GM18909 (cell line): ENCODE data around the gene BBS9.
"Not testable (repeated sequence)": the region's sequence is repeated elsewhere in the genome, so short reads cannot be mapped to it uniquely, and the experiment has no call there.

Experiments
- ATAC-seq: cut with Tn5 transposase; IDR thresholded peaks from one replicate; pipeline ENCODE4 v1.9.1; 2021; ENCODE audit warnings: mild to moderate bottlenecking; ENCODE audit not compliant: unreplicated experiment, poor library complexity

BBS9 gene

GRCh38 chr7:33471636-33472242, 342.4 kb downstream of the BBS9 start:
- no peak for ATAC-seq

- no peak for ATAC-seq
Observed at GRCh38 chr7:33472348-33473025, 343.1 kb downstream of the BBS9 start.

GRCh38 chr7:33477719-33478480, 348.5 kb downstream of the BBS9 start:
- ATAC-seq = no peak

- not testable (repeated sequence) for ATAC-seq
Observed at GRCh38 chr7:33484476-33484875, 355.1 kb downstream of the BBS9 start.

GRCh38 chr7:33485747-33486493, 356.6 kb downstream of the BBS9 start:
- ATAC-seq = no peak

GRCh38 chr7:33486633-33487032, 357.3 kb downstream of the BBS9 start:
- no peak for ATAC-seq

- ATAC-seq = no peak
Observed at GRCh38 chr7:33487998-33488682, 358.8 kb downstream of the BBS9 start.

- ATAC-seq = no peak
Observed at GRCh38 chr7:33494474-33494873, 365.1 kb downstream of the BBS9 start.

- ATAC-seq = no peak
Observed at GRCh38 chr7:33495207-33495606, 365.8 kb downstream of the BBS9 start.

GRCh38 chr7:33497051-33497450, 367.7 kb downstream of the BBS9 start:
- ATAC-seq = no peak

GRCh38 chr7:33500703-33501701, 371.6 kb downstream of the BBS9 start:
- ATAC-seq = no peak

- no peak for ATAC-seq
Observed at GRCh38 chr7:33503014-33503413, 373.6 kb downstream of the BBS9 start.

- ATAC-seq = no peak
Observed at GRCh38 chr7:33503736-33504135, 374.4 kb downstream of the BBS9 start.

GRCh38 chr7:33504266-33504665, 374.9 kb downstream of the BBS9 start:
- ATAC-seq = no peak

- no peak for ATAC-seq
Observed at GRCh38 chr7:33509206-33509605, 379.8 kb downstream of the BBS9 start.

- ATAC-seq = no peak
Observed at GRCh38 chr7:33511778-33512177, 382.4 kb downstream of the BBS9 start.

- ATAC-seq = no peak
Observed at GRCh38 chr7:33516568-33516967, 387.2 kb downstream of the BBS9 start.

GRCh38 chr7:33517191-33517590, 387.8 kb downstream of the BBS9 start:
- ATAC-seq = no peak

- not testable (repeated sequence) for ATAC-seq
Observed at GRCh38 chr7:33527008-33527407, 397.6 kb downstream of the BBS9 start.
